AG10803 (cell line): ENCODE measurements around the gene ST14.

ENCODE experiments used
- DNase-seq: peaks from one replicate; pipeline ENCODE4 v3.0.0; 2010; ENCODE audit warnings: low read depth
- H3K4me3 ChIP-seq: 2 replicates; pipeline ENCODE4 v1.5.1; 2011; ENCODE audit warnings: mild to moderate bottlenecking, low read length, control low read depth
- CTCF ChIP-seq: conservative IDR thresholded peaks from 2 replicates; pipeline ENCODE4 v1.5.1; 2011; ENCODE audit warnings: mild to moderate bottlenecking, low read length, control low read depth, inconsistent platforms

Gene ST14

GRCh38 chr11:130194241-130195023 is 34.9 kb downstream of the ST14 start:
- DNase-seq: no peak
- no peak overlapping the region for H3K4me3 ChIP-seq
- TF ChIP-seq CTCF: no peak

DNA sequence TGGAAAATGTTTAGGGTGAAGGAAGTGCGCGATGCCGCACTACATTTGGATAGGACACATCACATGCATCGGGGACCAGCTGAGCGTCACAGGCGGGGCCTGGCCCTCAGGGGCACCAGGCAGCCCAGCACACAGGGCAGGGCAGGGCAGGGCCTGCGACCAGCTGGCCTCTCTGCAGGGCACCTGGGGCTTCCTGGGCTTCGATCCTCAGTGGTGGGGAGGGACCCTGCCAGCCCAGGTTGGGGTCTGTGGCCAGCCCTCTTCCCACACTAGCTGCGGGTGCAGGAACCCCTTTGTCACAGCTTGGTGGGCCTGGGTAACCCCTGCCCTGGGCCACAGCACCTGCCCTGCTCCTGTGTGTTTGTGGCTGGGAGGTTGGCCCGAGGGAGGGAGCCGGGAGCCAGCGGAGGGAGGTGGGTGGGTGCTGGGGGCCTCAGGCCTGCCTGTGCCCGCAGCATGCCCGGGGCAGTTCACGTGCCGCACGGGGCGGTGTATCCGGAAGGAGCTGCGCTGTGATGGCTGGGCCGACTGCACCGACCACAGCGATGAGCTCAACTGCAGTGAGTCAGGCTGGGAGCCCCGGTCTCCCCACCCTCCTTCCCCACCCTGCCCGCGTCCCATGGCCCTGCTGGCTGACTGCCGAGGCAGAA is 37.9 kb downstream of the ST14 start:
- no peak overlapping the region for H3K4me3 ChIP-seq
- no peak for TF ChIP-seq CTCF
- no peak for DNase-seq

DNA sequence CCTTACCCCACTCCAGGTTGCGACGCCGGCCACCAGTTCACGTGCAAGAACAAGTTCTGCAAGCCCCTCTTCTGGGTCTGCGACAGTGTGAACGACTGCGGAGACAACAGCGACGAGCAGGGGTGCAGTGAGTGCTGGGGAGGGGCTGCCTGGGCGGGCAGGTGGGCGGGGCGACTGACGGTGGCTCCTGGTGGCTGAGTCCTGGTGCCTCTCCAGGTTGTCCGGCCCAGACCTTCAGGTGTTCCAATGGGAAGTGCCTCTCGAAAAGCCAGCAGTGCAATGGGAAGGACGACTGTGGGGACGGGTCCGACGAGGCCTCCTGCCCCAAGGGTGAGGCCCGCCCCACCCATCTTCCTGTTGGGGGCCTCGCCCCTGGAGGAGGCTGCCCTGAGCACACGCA is 38.7 kb downstream of the ST14 start:
- TF ChIP-seq CTCF: no peak
- DNase-seq: no peak
- H3K4me3 ChIP-seq: no peak overlapping the region

DNA sequence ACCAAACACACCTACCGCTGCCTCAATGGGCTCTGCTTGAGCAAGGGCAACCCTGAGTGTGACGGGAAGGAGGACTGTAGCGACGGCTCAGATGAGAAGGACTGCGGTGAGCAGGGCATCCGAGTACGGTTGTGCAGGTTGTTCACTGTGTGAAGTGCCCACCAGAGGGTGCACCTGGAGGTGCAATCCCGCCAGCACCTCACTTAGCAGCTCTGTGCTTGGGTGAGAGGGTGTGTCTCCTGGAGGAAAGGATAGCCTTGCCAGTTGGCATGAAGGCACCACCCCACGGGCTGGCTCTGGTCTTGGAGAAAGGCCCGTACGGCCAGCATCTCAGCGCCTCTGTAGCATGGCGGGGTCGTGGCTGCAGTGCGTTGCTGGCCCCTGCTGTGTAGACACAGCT is 39.4 kb downstream of the ST14 start:
- no peak for DNase-seq
- H3K4me3 ChIP-seq: no peak overlapping the region
- no peak for TF ChIP-seq CTCF

GRCh38 chr11:130199792-130200191 is 40.2 kb downstream of the ST14 start:
- no peak overlapping the region for H3K4me3 ChIP-seq
- no peak for TF ChIP-seq CTCF
- DNase-seq: no peak

- DNase-seq: no peak
- no peak overlapping the region for H3K4me3 ChIP-seq
- TF ChIP-seq CTCF: no peak
Observed at GRCh38 chr11:130201026-130201425, 41.4 kb downstream of the ST14 start.
